ENCODE data around the gene EPHB2.
A peak's percentile ranks its signal among the peaks of the same experiment; 100 is the strongest.
"Not testable (repeated sequence)": the region's sequence is repeated elsewhere in the genome, so short reads cannot be mapped to it uniquely, and the experiment has no call there.

EPHB2 gene

GRCh38 chr1:22920026-22920733, 209.5 kb downstream of the EPHB2 start:
- no peak for DNase-seq

- DNase-seq: no peak
Observed at GRCh38 chr1:22920734-22921451, 210.3 kb downstream of the EPHB2 start.

GRCh38 chr1:22921452-22922126, 210.9 kb downstream of the EPHB2 start:
- no peak for DNase-seq

GRCh38 chr1:22922640-22923039, 212.0 kb downstream of the EPHB2 start:
- no peak for DNase-seq

- no peak for DNase-seq
Observed at GRCh38 chr1:22925111-22925510, 214.5 kb downstream of the EPHB2 start.

- peak; percentile 20 for DNase-seq
Observed at GRCh38 chr1:22930240-22930912, 219.7 kb downstream of the EPHB2 start.

GRCh38 chr1:22932803-22933470, 222.3 kb downstream of the EPHB2 start:
- DNase-seq: no peak

- no peak for DNase-seq
Observed at GRCh38 chr1:22935433-22935832, 224.8 kb downstream of the EPHB2 start.

GRCh38 chr1:22936681-22937080, 226.0 kb downstream of the EPHB2 start:
- DNase-seq: no peak

- no peak for DNase-seq
Observed at GRCh38 chr1:22941257-22941656, 230.6 kb downstream of the EPHB2 start.

GRCh38 chr1:22944346-22945055, 233.9 kb downstream of the EPHB2 start:
- DNase-seq: no peak

GRCh38 chr1:22945171-22945570, 234.5 kb downstream of the EPHB2 start:
- DNase-seq: not testable (repeated sequence)

GRCh38 chr1:22949822-22950331, 239.2 kb downstream of the EPHB2 start:
- no peak for DNase-seq

GRCh38 chr1:22951796-22952195, 241.2 kb downstream of the EPHB2 start:
- DNase-seq: no peak

- DNase-seq: no peak
Observed at GRCh38 chr1:22952694-22953056, 242.0 kb downstream of the EPHB2 start.

GRCh38 chr1:22953057-22953739, 242.6 kb downstream of the EPHB2 start:
- no peak for DNase-seq

GRCh38 chr1:22953740-22954141, 243.1 kb downstream of the EPHB2 start:
- no peak for DNase-seq

- no peak for DNase-seq
Observed at GRCh38 chr1:22955146-22955545, 244.5 kb downstream of the EPHB2 start.

GRCh38 chr1:22957066-22957465, 246.4 kb downstream of the EPHB2 start:
- no peak for DNase-seq

- no peak for DNase-seq
Observed at GRCh38 chr1:22958556-22958955, 247.9 kb downstream of the EPHB2 start.
